Stomach smooth muscle (tissue), 2 donors: Measurements from ENCODE around the gene PNPLA5.
A peak's percentile ranks its signal among the peaks of the same experiment; 100 is the strongest.

ENCODE experiments used
- H3K27ac ChIP-seq: one replicate; pipeline ENCODE4 v1.7.0; 2013; ENCODE audit warnings: mild to moderate bottlenecking, low read length, inconsistent platforms
- H3K27me3 ChIP-seq, 2 donors: one replicate each; pipeline ENCODE4 v1.7.0; 2013; ENCODE audit warnings: low read length in 2 of 2; ENCODE audit not compliant: insufficient read depth in 2 of 2, control insufficient read depth in 1 of 2
- H3K36me3 ChIP-seq, 2 donors: one replicate each; pipeline ENCODE4 v1.7.0; 2013; ENCODE audit warnings: low read length in 2 of 2; ENCODE audit not compliant: control insufficient read depth in 2 of 2, insufficient read depth in 2 of 2
- H3K4me1 ChIP-seq: one replicate; pipeline ENCODE4 v1.7.0; 2013; ENCODE audit warnings: low read length; ENCODE audit not compliant: control insufficient read depth, insufficient read depth
- H3K4me3 ChIP-seq, 2 donors: one replicate each; pipeline ENCODE4 v1.7.0; 2013; ENCODE audit warnings: low read length in 2 of 2
- H3K9ac ChIP-seq, 2 donors: one replicate each; pipeline ENCODE4 v1.7.0; 2013; ENCODE audit warnings: low read length in 2 of 2, mild to moderate bottlenecking in 1 of 2
- H3K9me3 ChIP-seq, 2 donors: one replicate each; pipeline ENCODE4 v1.7.0; 2013; ENCODE audit warnings: low read length in 2 of 2; ENCODE audit not compliant: control insufficient read depth in 2 of 2
- donor health status: healthy.
- donor health status: Pancreatic carcinoma.

The PNPLA5 gene

GRCh38 chr22:43901976-43902643, 10.3 kb upstream of the PNPLA5 start:
- Histone ChIP-seq H3K9ac (no peak overlapping the region), H3K4me1 (no peaks in the 10 kb centered on the region), H3K9me3 (no peaks in the 10 kb centered on the region), H3K4me3 (no peak overlapping the region), H3K27ac (no peak overlapping the region), H3K27me3 (peaks cover 4% of the 10 kb centered on the region in 2 donors), H3K36me3 (no peaks in the 10 kb centered on the region)

- Histone ChIP-seq H3K4me3 (no peak overlapping the region), H3K27me3 (peaks cover 4 to 5% of the 10 kb centered on the region in 2 donors), H3K36me3 (no peaks in the 10 kb centered on the region), H3K9ac (no peak overlapping the region), H3K4me1 (no peaks in the 10 kb centered on the region), H3K27ac (no peak overlapping the region), H3K9me3 (no peaks in the 10 kb centered on the region)
These were observed 8.4 kb upstream of the PNPLA5 start for GRCh38 chr22:43900206-43900605.

- H3K4me1 ChIP-seq: no peaks in the 10 kb centered on the region
- no peaks in the 10 kb centered on the region for H3K36me3 ChIP-seq
- peaks cover 5 to 6% of the 10 kb centered on the region in 2 donors for H3K27me3 ChIP-seq
- no peak overlapping the region for H3K27ac ChIP-seq
- no peak overlapping the region for H3K4me3 ChIP-seq
- no peaks in the 10 kb centered on the region for H3K9me3 ChIP-seq
- no peak overlapping the region for H3K9ac ChIP-seq
These were observed 6.0 kb upstream of the PNPLA5 start for GRCh38 chr22:43897751-43898261.

GRCh38 chr22:43895986-43896645, 4.3 kb upstream of the PNPLA5 start:
- H3K4me3 ChIP-seq: no peak overlapping the region
- no peak overlapping the region for H3K9ac ChIP-seq
- H3K27me3 ChIP-seq: peaks cover 18 to 21% of the 10 kb centered on the region in 2 donors
- H3K36me3 ChIP-seq: no peaks in the 10 kb centered on the region
- peaks cover 9% of the 10 kb centered on the region for H3K4me1 ChIP-seq
- no peak overlapping the region for H3K27ac ChIP-seq
- H3K9me3 ChIP-seq: no peaks in the 10 kb centered on the region

GRCh38 chr22:43894122-43894521, 2.3 kb upstream of the PNPLA5 start:
- Histone ChIP-seq H3K4me1 (peaks cover 9% of the 10 kb centered on the region), H3K4me3 (no peak overlapping the region), H3K27me3 (peaks cover 38 to 40% of the 10 kb centered on the region in 2 donors), H3K9me3 (no peaks in the 10 kb centered on the region), H3K27ac (no peak overlapping the region), H3K9ac (no peak overlapping the region), H3K36me3 (no peaks in the 10 kb centered on the region)

- Histone ChIP-seq H3K4me1 (peaks cover 9% of the 10 kb centered on the region), H3K4me3 (no peak overlapping the region), H3K27ac (no peak overlapping the region), H3K36me3 (no peaks in the 10 kb centered on the region), H3K27me3 (peaks cover 43 to 46% of the 10 kb centered on the region in 2 donors), H3K9ac (no peak overlapping the region), H3K9me3 (no peaks in the 10 kb centered on the region)
These were observed 1.5 kb upstream of the PNPLA5 start for GRCh38 chr22:43893266-43893665.

- no peaks in the 10 kb centered on the region for H3K9me3 ChIP-seq
- H3K9ac ChIP-seq: no peak overlapping the region
- H3K36me3 ChIP-seq: no peaks in the 10 kb centered on the region
- H3K4me1 ChIP-seq: peaks cover 9% of the 10 kb centered on the region
- H3K27me3 ChIP-seq: peaks cover 46 to 48% of the 10 kb centered on the region in 2 donors
- no peak overlapping the region for H3K27ac ChIP-seq
- no peak overlapping the region for H3K4me3 ChIP-seq
These were observed 526 bp upstream of the PNPLA5 start for GRCh38 chr22:43892183-43892894.

GRCh38 chr22:43890901-43891331, 897 bp downstream of the PNPLA5 start:
- H3K4me3 ChIP-seq: peak overlapping the region in 1 of 2 donors; percentile 29
- H3K9ac ChIP-seq: no peak overlapping the region
- H3K27me3 ChIP-seq: peaks cover 46 to 53% of the 10 kb centered on the region in 2 donors

GRCh38 chr22:43889860-43890253, 2.0 kb downstream of the PNPLA5 start:
- Histone ChIP-seq H3K9me3 (no peaks in the 10 kb centered on the region), H3K27me3 (peaks cover 44 to 59% of the 10 kb centered on the region in 2 donors), H3K4me3 (no peak overlapping the region), H3K9ac (no peak overlapping the region), H3K36me3 (no peaks in the 10 kb centered on the region), H3K4me1 (peaks cover 9% of the 10 kb centered on the region), H3K27ac (no peak overlapping the region)

More at GRCh38 chr22:43890901-43891331, 897 bp downstream of the PNPLA5 start:
- Histone ChIP-seq H3K9me3 (no peaks in the 10 kb centered on the region), H3K27ac (no peak overlapping the region), H3K4me1 (peaks cover 9% of the 10 kb centered on the region), H3K36me3 (no peaks in the 10 kb centered on the region)

- Histone ChIP-seq H3K4me1 (peaks cover 9% of the 10 kb centered on the region), H3K4me3 (no peak overlapping the region), H3K27me3 (peaks cover 44 to 59% of the 10 kb centered on the region in 2 donors), H3K27ac (no peak overlapping the region), H3K36me3 (no peaks in the 10 kb centered on the region), H3K9me3 (no peaks in the 10 kb centered on the region), H3K9ac (no peak overlapping the region)
These were observed 2.5 kb downstream of the PNPLA5 start for GRCh38 chr22:43889201-43889859.
